Endometrial microvascular endothelial cells (primary cell): Measurements from ENCODE around the gene LSM14B. TPM values are rescaled to one million over a fixed set of nuclear protein-coding genes. Genes with fewer than 3 reads are reported as not detected.

Experiments
- in situ Hi-C: cut with HindIII; loops from 2 replicates; pipeline ENCODE4 v1.10.0; 2017; ENCODE audit warnings: low sequenced_read_pairs, low pct_unique_long_range_greater_than_20kb; ENCODE audit errors: inconsistent ontology term
- total RNA-seq: library from RNA; depleted of rRNA; stranded (reverse); fragments of >200 nt; gene quantifications from one replicate; pipeline ENCODE4 v1.2.3, GENCODE V29; 2015; ENCODE audit errors: inconsistent ontology term

Gene LSM14B
- total RNA-seq, 1 donor from 2014 or later = 21.2 TPM

DNA sequence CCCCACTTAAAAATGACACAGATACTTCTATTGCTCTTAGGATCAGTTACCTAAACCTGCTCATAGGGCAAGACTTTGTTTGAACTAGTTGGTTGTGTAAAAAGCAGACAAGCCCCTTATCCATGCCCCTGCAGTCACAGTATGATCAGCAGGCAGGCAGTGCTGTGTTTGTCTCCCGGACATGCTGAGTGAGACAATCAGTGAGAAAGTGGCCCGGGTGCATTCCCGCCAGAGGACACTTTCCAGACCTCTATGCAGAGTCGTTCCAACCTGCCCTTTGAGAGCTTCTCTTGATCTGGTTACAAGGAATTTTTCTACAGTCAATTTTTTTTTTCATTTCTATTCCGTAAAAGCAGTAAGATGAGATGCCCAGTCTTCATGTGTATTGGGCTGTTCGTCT is 6.2 kb downstream of the LSM14B start:
- in situ Hi-C loops = no loop called here

DNA sequence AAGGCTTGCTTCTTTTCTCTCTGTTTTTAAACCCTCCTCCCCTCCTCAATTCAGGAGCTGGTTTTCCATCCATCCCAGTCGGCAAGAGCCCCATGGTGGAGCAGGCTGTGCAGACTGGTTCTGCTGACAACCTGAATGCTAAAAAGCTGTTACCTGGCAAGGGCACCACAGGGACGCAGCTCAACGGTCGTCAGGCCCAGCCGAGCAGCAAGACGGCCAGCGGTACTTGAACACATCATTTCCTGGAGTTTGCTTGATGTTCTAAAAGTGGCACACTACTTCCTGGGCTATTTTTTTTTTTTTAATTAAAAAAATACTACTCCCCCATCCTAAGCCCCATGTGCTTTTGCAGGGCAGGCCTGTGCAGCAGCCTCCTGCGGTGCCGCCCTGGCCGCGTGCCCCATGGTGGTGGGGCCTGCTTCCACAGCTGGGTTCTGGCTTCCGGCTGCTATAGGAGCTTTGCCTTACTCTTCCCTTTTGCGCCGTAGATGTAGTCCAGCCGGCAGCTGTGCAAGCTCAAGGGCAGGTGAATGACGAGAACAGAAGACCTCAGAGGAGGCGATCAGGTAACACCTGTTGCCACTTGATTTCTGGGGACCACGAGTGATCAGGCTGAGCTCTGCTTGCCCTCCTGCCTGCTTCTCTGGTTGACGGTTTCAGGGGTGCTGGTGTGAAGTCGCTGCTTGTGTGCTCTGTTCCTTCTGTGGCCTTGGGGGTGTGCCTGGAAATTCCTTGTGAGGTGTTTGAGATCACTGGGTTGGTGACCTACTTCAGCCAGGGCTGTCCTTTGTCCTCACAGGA is 7.7 kb downstream of the LSM14B start:
- in situ Hi-C loops = no loop called here

DNA sequence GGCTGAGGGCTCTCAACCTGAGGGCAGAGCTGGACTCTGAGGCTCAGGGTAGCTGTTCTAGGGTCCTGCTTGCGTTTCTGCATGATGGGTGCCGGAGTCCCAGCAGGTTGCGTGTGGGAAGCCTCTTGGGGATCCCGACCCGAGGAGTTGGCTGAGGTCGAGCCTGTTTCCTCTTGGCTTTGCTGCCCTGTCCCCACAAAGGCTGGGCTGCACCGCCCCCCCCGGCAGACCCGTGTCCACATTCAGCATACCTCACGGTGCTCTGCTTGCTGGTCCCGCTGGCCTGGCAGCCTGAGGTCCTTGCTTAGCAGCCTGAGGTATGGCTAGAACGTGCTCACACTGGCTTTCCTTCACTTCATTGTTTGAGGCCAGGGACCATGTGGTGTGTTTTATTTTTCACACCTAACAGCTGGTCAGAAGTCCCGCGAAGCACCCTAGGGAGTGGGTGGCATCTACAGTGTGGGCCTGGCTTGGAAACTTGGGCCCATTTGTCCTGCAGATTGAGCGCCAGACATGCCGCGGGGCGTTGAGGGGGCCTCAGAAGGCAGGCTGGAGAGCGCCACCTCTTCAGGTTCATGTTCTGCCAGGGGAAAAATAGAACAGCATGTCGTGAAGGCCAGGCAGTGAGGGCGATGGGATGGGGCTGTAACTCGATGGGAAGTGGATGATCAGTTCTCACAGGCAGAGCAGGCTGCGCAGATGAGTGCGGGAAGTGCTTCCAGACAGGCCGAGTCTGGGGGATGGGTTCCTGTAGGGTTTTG is 9.5 kb downstream of the LSM14B start:
- in situ Hi-C loops = no loop called here

DNA sequence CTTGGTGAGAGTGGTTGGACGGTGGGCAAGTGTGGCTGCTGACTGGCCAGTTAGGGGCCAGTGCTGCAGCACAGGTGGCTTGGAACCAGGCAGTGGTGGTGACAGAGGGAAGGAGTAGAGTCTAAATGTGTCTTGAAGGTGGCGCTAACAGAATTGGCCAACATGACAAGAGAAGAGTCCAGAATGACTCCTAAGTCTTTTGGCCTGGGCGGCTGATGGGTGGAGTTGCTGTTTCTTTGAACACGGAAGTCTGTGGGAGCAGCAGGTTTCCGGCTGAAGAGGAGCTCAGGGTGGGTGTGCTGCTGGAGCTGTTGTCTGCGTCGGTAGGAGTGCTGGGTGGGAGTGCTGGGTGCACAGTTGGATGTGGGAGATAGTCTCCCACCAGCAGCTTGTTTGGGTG is 10.1 kb downstream of the LSM14B start:
- in situ Hi-C loops = no loop called here

DNA sequence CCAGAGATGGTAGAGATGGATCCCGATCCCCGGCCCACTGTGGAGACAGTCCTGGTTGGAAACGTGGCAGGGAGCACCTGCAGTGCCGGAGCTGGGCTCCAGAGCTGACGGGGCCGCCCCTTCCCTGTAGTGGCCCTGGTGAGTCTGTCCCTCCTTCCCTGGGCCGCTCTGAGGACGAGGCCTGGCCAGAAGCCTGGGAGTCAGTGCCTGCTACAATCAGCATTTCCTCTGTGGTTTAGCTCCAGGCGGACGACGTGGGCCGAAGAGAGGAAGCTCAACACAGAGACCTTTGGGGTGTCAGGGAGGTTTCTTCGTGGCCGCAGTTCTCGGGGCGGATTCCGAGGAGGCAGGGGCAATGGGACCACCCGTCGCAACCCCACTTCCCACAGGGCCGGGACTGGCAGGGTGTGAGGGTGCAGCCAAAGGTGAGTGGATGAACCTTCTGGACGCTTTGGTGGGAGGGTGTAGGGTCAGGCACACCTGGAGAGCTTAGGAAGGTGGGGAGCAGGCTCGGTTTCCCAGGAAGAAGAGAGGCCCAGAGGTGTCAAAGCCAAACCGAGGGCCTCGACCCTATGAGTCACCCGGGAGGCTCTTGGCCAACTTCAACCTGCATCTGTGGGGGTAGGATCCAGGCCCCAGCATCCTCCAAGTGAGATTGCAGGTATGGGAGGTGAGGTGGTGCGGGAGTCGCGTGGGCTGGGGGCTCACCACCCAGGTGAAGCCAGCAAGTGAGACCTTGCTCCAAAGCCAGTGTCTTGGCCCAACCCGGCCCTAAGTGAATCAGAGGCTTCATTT is 11.0 kb downstream of the LSM14B start:
- in situ Hi-C loops = no loop called here

DNA sequence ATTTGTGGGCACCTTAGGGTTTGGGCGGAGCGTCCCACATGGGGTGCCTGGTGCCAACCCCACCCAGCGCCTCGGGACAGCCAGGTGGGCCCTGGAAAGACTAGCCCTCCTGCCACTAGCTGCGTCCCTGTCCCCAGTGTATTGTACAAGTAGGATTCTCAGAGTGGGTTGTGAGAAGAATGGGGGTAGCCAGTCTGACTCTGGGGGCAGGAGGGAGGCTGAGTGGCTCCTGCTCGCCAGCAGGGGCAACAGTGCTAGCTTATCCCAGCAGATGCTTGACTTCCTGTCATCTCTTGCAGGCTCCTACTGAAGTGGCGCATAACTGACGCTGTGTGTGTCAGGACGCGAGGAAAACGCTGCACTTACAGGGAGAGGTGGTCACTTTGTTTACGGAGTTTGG is 11.6 kb downstream of the LSM14B start:
- in situ Hi-C loops = no loop called here

DNA sequence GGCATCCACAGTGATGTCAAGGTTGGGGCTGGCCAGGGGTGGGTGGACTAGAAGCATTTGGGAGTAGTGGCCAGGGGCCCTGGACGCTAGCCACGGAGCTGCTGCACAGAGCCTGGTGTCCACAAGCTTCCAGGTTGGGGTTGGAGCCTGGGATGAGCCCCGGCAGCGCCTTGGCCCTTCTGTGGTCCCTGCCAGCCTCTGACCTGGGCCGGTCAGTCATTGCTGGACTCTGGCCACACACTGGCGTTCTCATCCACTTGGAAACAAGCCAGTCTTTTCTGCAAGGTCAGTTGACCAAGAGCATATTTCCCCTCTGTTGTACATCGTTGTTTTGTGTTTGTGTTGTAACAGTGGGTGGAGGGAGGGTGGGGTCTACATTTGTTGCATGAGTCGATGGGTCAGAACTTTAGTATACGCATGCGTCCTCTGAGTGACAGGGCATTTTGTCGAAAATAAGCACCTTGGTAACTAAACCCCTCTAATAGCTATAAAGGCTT is 12.5 kb downstream of the LSM14B start:
- in situ Hi-C loops = no loop called here

DNA sequence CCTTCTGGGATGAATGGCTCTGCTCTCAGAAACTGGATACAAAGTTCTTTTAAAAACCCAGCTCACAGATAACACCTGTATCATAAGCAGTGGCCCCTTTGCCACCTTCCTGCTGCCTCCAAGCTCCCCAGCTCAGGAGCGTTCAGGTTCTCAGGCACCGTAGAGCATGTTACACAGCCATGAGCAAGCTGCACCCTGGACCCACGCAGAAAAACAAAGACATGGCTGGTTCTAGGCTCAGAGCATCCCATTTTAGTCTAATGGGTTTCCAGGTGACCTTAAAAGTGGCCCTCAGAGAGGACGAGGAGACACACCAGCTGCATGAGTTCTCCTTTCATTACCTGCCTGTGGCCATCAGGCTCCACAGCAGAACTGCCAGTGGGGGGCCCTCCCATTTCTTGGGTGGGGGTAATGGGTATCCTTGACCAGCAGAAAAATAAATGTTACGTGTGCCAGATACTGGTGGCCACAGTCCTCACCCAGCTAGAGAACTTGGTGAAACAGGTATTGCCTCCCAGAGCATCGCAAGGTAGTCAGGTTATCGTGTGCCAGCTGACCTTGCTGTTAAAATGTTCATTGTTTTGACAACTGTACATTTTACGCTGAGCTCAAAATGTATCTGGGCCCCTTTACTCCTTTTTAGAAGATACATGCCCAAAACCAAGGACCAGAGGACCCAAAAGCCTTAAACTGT is 13.4 kb downstream of the LSM14B start:
- in situ Hi-C loops = no loop called here

DNA sequence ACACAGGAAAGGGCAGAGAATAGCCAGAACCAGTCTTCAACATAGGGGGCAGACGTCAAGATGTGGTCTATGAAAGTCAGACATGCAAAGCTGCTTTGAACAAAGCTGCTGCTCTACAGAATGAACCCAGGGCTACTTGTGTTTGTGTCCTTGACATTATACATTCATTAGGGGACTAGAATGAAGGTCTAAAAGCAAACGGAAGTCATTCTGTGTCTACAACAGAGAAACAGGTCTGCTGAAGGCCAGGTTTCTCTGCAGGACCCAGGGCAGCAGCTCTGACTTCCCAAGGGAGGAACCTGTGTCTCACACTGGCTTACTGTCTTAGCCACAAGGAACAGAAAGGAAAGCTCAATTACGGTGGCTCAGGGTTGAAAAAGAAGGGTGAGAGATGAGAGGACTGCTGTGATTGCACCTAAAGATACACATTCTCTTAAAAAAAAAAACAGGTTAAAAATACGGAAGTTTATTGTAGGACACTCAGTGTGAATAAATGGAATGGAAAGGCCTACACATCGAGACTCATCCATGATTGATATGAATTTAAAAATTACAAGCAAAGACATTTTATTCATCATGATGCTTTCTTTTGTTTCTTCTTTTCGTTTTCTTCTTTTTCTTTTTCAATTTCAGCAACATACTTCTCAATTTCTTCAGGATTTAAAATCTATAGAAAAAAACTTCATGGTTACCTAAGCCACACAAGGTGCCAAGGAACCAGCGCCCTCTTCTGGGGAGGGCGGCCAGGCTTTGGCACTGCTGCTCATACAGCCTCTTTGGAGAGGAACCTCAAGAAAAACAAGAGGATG is 14.2 kb downstream of the LSM14B start:
- in situ Hi-C loops = no loop called here

DNA sequence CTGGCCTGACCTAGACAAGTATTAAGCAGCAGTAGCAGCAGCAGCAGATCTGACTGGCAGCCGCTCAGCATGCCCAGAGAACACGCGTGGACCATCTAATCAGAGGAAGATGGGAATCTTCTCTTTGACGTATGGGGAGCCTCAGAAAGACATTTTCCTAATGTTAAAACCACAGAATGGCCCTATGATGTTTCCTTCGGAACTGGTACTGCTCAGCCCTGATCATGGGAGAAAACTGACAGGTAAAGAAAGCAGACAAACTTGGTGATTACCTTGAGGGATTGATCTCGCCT is 14.8 kb downstream of the LSM14B start:
- in situ Hi-C loops = no loop called here

DNA sequence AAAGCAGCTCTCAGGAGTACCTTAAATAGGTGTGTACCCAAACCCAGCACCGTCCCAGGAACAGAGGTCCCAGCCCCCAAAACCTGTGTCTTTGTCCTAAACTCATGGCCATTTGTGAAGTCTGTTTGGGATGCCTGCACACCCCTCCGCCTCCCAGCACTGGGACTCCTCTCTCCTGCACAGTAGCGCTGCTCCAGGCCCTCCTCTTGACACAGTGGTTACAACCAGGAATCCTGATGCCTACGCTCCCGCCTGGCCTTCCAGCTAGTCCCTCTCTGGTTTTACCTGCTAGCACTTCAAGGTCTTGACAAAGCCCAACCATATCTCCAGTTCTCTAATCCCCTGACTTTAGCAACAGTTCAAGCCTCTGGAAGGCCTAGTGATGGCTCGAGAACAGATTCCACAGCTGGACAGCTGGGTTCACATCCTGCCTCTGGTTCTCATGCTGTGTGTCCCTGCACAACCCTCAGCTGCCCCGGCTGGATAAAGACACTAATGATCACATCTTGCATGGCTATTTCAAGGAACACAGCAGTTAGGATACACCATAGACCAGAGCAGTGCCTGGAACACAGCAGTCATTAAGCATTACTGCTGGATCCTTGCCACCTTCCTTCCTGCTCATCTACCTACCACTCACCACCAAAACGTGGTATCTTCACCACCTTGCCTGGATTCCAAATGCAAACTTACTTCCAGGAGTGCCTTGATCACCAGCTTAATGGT is 15.4 kb downstream of the LSM14B start:
- in situ Hi-C loops = no loop called here

DNA sequence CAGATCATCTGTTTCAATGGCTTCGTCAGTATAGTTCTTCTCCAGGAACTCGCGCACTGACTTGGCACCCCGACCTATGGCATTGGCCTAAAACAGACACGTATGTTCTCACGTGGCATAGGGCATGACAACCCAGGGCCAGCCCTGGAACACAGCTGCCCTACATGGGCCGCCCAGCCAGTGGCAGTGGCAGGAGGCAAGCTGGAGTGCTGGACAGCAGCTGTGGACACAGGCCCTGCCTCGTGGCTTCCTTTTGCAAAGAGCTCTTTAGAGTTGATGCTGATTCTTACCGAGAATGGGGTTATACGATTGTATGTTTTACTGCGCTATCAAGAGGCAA is 15.9 kb downstream of the LSM14B start:
- in situ Hi-C loops = no loop called here

DNA sequence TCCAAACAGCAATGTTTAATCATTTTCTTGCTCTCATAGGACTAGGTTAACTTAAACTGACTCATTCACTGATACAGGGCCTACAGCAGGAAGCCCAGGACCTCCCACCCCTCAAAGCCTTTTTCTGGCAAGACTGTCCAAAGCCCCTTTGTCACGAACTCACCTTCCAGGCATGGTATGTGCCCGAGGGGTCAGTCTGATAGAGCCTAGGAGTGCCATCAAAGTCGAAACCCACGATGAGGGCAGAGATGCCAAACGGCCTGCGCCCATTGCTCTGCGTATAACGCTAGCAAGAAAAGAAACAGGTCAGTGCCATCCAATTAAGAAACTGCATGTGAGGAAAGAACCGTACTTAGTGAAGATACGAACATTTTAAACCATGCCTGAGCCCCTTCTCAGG is 16.6 kb downstream of the LSM14B start:
- in situ Hi-C loops = no loop called here

DNA sequence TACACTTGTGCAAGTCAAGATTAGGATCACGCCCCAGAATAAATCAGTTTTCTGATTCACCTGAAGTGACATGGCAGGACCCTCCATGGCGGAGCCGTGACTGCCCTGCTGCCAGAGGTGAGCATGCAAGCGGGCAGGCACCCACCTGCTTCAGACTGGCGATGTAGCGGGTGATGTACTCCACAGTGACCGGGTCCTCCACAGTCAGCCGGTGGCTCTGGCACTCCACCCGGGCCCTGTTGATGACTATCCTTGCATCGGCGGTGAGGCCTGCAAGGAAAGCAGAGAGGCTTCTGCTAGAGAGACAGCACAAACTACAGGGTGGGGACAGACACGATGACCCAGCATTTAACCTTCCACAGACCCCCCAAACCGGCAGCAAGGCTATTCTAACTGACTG is 17.4 kb downstream of the LSM14B start:
- in situ Hi-C loops = no loop called here

DNA sequence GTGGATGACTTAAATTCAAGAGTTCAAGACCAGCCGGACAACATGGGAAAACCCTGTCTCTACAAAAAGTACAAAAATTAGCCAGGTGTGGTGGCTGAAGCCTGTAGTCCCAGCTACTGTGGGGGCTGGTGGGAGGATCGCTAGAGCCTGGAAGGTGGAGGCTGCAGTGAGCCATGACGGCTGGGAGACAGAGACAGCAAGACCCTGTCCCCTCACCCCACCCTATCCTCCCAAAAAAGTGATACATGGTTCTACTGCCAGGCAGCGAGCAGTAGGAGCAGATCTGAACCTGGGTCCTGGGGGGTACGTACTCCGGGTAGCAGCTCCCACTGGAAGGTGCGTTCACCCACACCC is 18.7 kb downstream of the LSM14B start:
- in situ Hi-C loops = no loop called here

DNA sequence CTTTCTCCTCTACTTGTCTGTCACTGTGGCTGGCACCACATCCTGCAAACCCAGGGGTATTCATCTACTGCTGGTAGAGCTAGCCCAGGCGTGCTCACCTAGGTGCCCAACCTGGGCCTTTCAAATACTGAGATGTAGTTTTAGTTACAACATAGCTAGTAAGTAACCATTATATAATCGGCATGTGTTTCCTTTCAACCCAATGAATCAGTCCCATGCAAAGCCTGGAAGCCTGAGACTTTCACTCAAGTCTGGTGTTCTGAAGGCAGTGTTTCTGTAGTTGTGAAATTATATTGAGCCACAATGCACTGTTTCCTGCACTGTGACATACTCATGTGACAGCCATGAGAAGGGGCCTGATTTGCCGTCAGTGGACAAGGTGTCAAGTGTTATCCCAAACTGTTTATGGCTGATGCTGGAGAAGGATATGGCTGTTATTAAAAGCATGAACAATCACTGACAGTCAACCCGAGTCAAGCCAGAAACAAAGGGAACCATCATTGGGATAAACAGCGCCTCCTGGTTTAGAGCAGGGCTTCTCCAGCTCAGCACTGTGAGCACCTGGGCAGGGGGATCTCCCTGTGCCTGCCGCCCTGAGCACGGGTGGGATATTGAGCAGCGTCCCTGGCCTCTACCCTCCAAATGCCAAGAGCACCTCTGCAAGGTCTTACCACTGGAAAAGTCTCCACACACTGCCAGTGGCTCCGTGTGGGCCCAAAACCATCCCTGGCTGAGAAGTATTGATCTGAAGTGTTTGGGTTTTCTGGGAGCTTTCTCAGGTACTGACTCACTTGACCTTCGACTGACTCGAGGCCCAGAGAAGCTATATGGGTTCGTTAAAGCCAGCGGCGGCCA is 19.3 kb downstream of the LSM14B start:
- in situ Hi-C loops = no loop called here
